Mammary epithelial cell (primary cell): ENCODE results near the gene TASOR.

Source experiments
- CTCF ChIP-seq, 2 donors: IDR thresholded peaks in 1 of 2; conservative IDR thresholded peaks in 1 of 2; 2 replicates each; pipeline ENCODE4 v1.5.1; 2011 to 2012; ENCODE audit warnings: inconsistent platforms in 2 of 2, low read length in 2 of 2, mild to moderate bottlenecking in 2 of 2, control low read depth in 1 of 2, low read depth in 1 of 2; ENCODE audit not compliant: insufficient read depth in 1 of 2; ENCODE audit errors: extremely low read depth in 1 of 2
- EZH2 ChIP-seq: IDR thresholded peaks from 2 replicates; pipeline ENCODE4 v1.6.1; 2012; ENCODE audit warnings: low read length, inconsistent platforms, borderline replicate concordance

- TF ChIP-seq CTCF (conservative IDR thresholded peaks at IDR 0.05 in 1 of 2, IDR thresholded peaks at IDR 0.05 in 1 of 2; ENCODE audit: extremely low read depth in 1 of 2, insufficient read depth in 1 of 2, low read depth in 1 of 2, low read length in 2 of 2): no peak
- no peak for TF ChIP-seq EZH2
Measured at GRCh38 chr3:56711344-56711743, 28.3 kb upstream of the TASOR start.
